ENCODE results near the gene RANGAP1. TPM values are rescaled to one million over a fixed set of nuclear protein-coding genes. Genes with fewer than 3 reads are reported as not detected.

RANGAP1 gene
- polyA plus RNA-seq, 2 of the 4 experiments (the other 2 are of a cell fraction): 44.9 to 75.1 TPM

- Histone ChIP-seq H3K4me3 (no peak overlapping the region), H3K4me1 (no peaks in the 10 kb centered on the region), H3K27ac (no peak overlapping the region), H3K9me3 (no peaks in the 10 kb centered on the region), H3K4me2 (no peak overlapping the region)
- CTCF ChIA-PET: no interaction called here
- FAIRE-seq (no peak), ATAC-seq (no peak), DNase-seq (ENCODE audit: low read depth in 1 of 2, low spot score in 1 of 2) (no peak)
- TF ChIP-seq MAX (IDR thresholded peaks at IDR 0.05): no peak
- TF ChIP-seq RFX5 (IDR thresholded peaks at IDR 0.05): no peak
- no peak for TF ChIP-seq ZSCAN20 (CRISPR knock-in tag; IDR thresholded peaks at IDR 0.05)
- TF ChIP-seq EHF (CRISPR knock-in tag; IDR thresholded peaks at IDR 0.05): no peak
- no peak for TF ChIP-seq ZC3H11A (IDR thresholded peaks at IDR 0.05)
- no peak for TF ChIP-seq GATA3 (IDR thresholded peaks at IDR 0.05; ENCODE audit: borderline replicate concordance)
- no peak for TF ChIP-seq TP53 (CRISPR knock-in tag; IDR thresholded peaks at IDR 0.05)
- TF ChIP-seq RNF2 (IDR thresholded peaks at IDR 0.05; ENCODE audit: borderline replicate concordance, low read depth): no peak
- no peak for TF ChIP-seq EHMT2 (IDR thresholded peaks at IDR 0.05; ENCODE audit: low read depth)
- TF ChIP-seq MYC (IDR thresholded peaks at IDR 0.05; ENCODE audit: borderline replicate concordance, low read length): no peak
- no peak for TF ChIP-seq RAD21 (conservative IDR thresholded peaks at IDR 0.05 in 1 of 2, IDR thresholded peaks at IDR 0.05 in 1 of 2)
- TF ChIP-seq EP300 (IDR thresholded peaks at IDR 0.05): no peak
- TF ChIP-seq MAZ (IDR thresholded peaks at IDR 0.05; ENCODE audit: borderline replicate concordance, low read depth, low read length): no peak
- TF ChIP-seq ESRRA (IDR thresholded peaks at IDR 0.05; ENCODE audit: borderline replicate concordance, low read length): no peak
- no peak for TF ChIP-seq CBX8 (IDR thresholded peaks at IDR 0.05)
- TF ChIP-seq CTCF (IDR thresholded peaks at IDR 0.05): no peak
- no peak for TF ChIP-seq KDM5A (IDR thresholded peaks at IDR 0.05)
- WGBS (ENCODE audit: missing lambda C conversion rate): 97% methylated on average over 3 of the region's 3 CpGs
- POLR2A ChIA-PET: no interaction called here
These were observed 47.8 kb upstream of the RANGAP1 start for GRCh38 chr22:41333806-41334205.

GRCh38 chr22:41332217-41332939 lies 46.4 kb upstream of the RANGAP1 start:
- H3K4me2 ChIP-seq: no peak overlapping the region
- DNase-seq (ENCODE audit: low read depth in 1 of 2, low spot score in 1 of 2): no peak
- FAIRE-seq: no peak
- 89% methylated on average over 14 of the region's 15 CpGs for WGBS (ENCODE audit: missing lambda C conversion rate)
- ATAC-seq: no peak
- ChIA-PET CTCF (no interaction called here), POLR2A (no interaction called here)
- TF ChIP-seq ZC3H11A (IDR thresholded peaks at IDR 0.05): no peak
- no peak for TF ChIP-seq HOXB13 (CRISPR knock-in tag; IDR thresholded peaks at IDR 0.05; ENCODE audit: low read depth)
- TF ChIP-seq EP300 (IDR thresholded peaks at IDR 0.05): no peak
- TF ChIP-seq KDM5A (IDR thresholded peaks at IDR 0.05): no peak
- no peak for TF ChIP-seq NPAS2 (CRISPR knock-in tag; IDR thresholded peaks at IDR 0.05; ENCODE audit: borderline replicate concordance)
- TF ChIP-seq CEBPB (IDR thresholded peaks at IDR 0.05): no peak
- no peak for TF ChIP-seq RCOR1 (IDR thresholded peaks at IDR 0.05; ENCODE audit: low read depth, low read length)
- TF ChIP-seq CHD4 (IDR thresholded peaks at IDR 0.05; ENCODE audit: borderline replicate concordance): no peak
- TF ChIP-seq JUNB (IDR thresholded peaks at IDR 0.05): no peak
- TF ChIP-seq RNF2 (IDR thresholded peaks at IDR 0.05; ENCODE audit: borderline replicate concordance, low read depth): no peak
- no peak for TF ChIP-seq SMC3 (IDR thresholded peaks at IDR 0.05)
- TF ChIP-seq EHMT2 (IDR thresholded peaks at IDR 0.05; ENCODE audit: low read depth): no peak
- no peaks in the 10 kb centered on the region for H3K4me1 ChIP-seq
- H3K27ac ChIP-seq: no peak overlapping the region
- H3K9me3 ChIP-seq: no peaks in the 10 kb centered on the region
- no peak overlapping the region for H3K4me3 ChIP-seq
